HG03342 (cell line): Measurements from ENCODE around the gene KCNS3.
"Not testable (repeated sequence)": the region's sequence is repeated elsewhere in the genome, so short reads cannot be mapped to it uniquely, and the experiment has no call there.

Experiments used
- ATAC-seq: cut with Tn5 transposase; IDR thresholded peaks from one replicate; pipeline ENCODE4 v1.9.1; 2021; ENCODE audit warnings: mild to moderate bottlenecking, moderate library complexity; ENCODE audit not compliant: unreplicated experiment

KCNS3 gene

DNA sequence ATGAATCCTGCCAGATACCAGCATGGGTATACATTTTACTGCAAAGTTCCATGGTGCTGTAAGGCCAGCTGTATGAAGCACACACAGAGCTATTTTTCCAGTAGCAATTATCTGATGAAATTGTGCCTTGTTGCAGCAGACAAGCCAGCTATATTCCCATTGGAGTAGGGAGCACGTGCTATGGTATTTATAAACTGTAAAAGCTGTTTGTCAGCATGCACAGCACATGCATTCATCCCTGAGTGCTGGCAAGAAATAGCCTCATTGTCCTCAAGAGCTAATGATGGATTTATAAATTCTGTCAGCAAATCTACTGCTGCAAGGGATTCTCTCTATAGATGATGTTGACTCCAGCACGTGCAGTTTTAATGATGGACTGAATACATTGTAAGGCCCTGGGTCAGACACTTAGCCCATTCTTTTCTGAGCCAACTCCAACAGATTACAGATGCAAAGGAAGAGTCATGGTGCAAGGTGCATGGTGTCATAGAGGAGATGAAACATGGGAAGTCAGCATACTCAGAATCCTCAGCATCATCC, 61.7 kb downstream of the KCNS3 start:
- no peak for ATAC-seq

GRCh38 chr2:17943444-17943843, 65.0 kb downstream of the KCNS3 start:
- ATAC-seq, result no peak

GRCh38 chr2:17947113-17947512, 68.6 kb downstream of the KCNS3 start:
- ATAC-seq, result no peak

DNA sequence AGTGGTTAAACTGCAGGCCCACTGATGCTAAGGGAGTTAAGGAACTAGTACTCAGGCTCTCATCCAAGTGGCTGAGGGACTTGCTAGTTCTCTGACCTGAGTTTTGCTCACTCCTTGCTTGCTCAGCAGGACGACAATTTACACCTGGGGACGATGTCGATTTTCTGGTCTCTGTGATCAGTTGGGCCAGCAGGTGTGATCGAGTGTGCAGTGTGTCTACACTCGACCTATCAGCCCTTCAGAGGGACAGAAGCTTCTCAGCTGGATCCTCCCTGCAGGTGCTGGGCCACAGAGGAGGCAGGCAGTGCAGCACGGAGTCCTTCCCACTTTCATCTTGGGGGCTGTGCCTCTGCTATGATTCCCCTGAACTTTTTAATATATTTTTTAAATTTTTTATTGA, 71.5 kb downstream of the KCNS3 start:
- no peak for ATAC-seq

GRCh38 chr2:17951563-17951962, 73.1 kb downstream of the KCNS3 start:
- no peak for ATAC-seq

DNA sequence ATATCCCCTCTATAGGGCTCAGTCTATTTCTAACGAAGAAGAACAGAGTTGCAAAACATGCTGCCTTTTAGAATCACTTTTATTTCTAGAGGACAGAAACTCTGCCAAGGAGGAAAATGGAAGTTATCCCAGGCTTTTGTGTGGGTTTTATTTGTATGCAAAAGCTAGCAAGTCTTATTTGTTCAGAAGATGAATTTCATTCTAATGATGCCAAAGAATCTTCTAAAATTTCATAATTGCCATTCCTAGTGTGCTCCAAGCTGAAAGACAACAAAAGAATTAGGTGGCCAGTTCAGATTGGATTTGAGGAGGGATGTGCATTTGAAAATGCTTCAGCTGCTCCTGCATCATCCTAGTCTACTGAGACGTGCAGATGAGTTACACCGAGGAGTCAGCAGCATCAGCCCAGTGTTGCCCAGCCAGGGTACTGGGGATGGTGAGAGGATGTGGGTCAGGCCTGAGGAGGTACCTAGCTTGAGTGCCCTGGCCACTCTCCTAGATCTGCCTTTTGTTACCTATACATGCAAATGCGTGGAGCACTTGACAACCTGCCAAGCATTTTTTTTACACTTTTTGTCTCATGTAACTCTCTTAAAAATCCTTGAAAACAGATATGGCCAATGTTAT, 80.1 kb downstream of the KCNS3 start:
- no peak for ATAC-seq

- ATAC-seq, result no peak
These were observed 80.9 kb downstream of the KCNS3 start for GRCh38 chr2:17959356-17959755.

DNA sequence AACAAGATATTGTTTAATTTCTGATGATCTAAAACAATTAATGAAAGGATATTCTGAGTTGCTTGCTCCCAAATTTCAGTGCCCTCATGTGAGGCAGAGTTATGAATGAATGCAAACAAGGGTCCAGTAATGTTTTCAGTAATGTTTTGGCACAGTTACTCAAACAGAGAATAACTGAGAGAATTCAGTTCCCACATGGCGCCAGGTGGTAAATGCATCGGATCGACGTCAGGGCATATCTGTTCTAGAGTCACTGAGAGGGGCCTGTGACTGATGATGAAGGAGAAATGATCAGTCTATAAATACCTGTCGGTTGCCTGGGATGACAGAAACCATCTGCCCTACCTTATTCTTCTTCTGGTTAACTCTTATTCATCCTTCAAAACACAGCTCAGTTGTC, 81.4 kb downstream of the KCNS3 start:
- ATAC-seq, result no peak

DNA sequence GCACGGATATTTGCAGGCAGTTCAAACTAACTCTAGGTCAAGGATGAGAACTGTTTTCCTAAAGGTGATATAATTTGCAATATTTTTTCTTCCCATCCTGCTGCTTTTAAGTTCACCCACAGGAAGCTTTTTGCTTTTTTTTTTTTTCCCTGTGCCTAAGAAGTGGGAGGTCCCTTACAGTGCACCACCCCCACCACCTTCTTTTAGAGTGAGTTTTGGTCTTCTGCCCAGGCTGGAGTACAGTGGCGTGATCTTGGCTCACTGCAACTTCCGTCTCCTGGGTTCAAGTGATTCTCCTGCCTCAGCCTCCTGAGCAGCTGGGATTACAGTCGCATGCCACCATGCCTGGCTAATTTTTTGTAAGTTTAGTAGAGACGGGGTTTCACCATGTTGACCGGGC, 82.5 kb downstream of the KCNS3 start:
- no peak for ATAC-seq

GRCh38 chr2:17961789-17962188, 83.3 kb downstream of the KCNS3 start:
- no peak for ATAC-seq

DNA sequence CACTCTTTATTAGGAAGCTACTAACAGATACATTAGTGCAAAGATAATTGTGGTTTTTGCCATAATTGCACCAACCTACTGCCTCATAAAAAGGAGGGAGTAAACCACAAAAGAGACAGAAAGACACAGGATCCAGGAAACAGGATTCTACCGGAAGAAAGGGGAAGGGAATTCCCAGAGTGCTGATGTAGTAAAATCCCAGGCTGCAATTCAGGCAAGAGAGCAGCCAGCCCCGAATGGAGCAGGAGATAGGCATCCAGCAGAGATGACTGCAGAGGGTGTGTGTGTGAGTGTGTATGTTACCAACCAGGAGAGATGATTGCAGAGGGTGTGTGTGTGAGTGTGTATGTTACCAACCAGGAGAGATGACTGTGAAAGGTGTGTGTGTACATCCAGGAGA, 84.4 kb downstream of the KCNS3 start:
- no peak for ATAC-seq

- not testable (repeated sequence) for ATAC-seq
These were observed 85.1 kb downstream of the KCNS3 start for GRCh38 chr2:17963571-17963970.

DNA sequence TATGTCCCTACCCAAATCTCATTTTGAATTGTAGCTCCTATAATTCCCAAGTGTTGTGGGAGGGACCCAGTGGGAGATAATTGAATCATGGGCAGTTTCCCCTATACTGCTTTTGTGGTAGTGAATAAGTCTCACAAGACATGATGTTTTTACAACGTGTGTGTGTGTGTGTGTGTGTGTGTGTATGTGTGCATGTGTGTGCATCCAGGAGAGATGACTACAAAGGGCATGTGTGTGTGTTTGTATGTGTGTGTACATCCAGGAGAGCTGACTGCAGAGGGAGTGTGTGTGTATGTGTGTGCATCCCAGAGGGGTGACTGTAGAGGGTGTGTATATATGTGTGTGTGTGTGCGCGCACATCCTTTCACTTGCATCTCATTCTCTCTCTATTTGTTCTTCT, 86.7 kb downstream of the KCNS3 start:
- no peak for ATAC-seq

DNA sequence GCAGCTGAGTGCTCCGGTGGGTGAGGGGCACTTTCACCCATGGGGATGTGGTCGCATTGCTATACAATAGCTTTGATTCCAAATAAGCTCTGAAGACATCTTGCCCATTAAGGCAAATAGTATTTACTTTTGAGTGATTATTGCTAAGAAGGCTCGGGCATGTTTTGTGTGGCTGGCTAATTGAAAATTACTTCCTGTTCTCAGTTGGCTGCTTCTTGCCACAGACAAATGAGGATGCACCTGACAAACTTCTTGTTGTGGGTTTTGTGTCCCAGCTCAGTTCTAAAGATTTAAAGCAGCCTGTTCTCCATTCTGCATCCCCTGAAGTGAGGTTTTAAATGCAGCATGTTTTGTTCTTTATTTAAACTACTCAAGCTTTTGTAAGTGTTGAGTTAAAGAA, 88.3 kb downstream of the KCNS3 start:
- peak; percentile 48 for ATAC-seq

DNA sequence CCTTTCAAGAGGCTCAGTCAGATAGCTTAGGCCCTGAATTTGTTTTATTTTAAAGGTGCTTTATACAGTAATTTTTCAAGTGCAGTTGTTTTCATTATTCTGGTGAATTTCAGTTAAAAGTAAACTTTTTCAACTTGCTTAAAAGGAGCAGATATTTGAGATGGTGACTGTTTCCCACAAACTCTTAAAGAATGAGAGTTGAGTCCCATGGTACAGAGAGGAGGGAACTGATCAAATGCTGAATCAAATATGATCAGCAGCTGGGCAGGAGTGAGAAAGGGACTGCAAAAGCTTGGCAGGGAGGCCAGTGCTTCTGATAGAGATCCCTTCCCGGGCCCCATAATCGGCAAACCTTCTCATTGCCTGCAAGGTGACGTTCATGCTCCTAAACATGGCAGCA, 91.2 kb downstream of the KCNS3 start:
- no peak for ATAC-seq

GRCh38 chr2:17971531-17972125, 93.2 kb downstream of the KCNS3 start:
- no peak for ATAC-seq

DNA sequence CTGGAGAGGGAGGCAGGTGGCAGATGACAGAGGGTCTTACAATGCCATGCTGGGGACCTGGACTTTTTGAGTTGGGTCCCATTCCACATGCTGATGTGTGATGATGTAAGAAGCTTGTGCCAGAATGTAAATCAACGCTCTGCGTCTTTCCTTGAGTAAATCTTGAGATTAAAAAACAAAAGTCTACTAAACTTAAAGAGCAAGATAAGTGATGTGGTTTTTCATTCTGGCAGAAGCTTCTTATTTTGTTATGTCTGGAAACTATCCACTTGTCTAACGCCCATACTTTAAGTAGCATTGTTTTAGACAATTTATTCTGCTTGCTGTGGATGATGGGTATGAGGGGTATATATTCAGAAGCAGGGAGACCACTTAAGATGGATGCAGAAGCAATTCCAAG, 94.5 kb downstream of the KCNS3 start:
- ATAC-seq, result no peak

DNA sequence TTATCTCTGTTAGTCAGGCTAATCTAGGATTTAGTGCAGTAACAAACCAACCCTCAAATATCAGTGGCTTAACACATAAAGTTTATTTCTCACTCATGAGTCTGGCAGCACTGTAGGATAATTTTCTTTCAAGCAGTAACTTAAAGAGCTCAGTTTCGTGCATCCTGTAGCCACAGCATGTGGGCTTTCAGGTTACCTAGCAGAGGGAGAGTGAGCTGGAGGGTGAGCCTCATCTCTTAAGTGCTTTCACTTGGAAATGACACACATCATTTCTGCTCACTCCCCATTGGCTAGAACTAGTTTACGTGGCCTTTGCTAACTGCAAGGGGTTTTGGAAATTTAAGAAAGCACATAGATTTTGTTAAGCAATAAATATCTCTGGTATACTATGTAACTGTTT, 96.9 kb downstream of the KCNS3 start:
- no peak for ATAC-seq

DNA sequence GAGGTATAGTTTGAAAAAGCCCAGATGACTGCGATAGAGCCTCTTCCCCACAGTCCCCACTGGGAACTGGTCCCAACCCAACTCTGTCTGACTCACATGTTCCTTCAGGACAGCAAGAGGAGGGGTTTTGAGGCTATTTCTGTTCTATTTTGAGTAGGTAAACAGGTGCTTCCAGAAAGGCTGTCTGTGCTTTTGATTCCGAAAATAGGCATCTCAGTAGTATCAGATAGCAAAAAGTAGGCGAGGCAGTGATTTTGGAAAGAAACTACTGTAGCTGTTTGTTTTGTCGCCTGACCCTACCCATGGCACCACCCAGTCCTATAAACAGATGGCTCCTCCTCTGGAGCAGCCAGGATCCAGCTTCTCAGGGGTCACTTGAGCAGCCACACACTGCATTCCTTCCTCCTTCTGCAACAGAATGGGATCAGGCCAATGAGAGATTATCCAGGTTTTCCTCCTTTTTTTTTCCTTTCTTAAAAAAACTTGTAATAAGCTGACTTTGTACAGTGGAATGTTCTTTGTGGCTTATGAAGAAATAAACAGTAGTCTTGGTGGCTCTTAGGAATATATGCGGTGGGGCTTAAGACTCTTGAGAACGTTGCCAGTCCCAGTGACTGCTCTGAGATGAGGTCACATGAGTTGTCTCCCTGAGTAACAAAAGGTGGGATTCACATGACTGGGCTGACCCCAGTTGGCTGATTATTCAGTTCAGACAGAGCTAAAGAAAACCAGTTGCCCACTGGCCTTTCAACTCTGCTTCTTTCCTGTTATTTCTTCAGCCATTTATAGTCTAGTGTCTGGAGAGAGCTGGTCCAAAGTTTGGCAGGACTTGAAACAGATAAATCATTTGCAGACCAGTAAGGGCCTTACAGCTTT, 98.6 kb downstream of the KCNS3 start:
- ATAC-seq, result no peak

DNA sequence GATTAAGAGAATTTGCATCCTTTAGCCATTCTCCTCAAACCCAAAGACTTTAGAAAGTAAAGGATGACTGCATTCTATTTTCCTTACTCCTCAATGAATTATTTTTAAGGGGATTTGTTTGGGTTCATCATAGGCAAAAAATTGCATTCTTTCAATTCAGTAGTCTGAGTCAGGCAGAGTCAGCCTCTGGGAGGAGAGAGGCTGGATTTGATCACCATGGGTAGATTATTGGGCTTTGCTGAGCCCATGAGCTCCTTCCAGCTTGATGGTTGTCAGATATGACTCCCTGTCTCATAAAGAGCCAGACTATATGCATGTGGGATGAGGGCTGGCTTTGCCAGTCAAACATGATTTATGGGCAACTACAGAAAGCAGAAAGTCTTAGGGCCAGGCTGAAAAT, 101.2 kb downstream of the KCNS3 start:
- ATAC-seq, result no peak

- ATAC-seq, result no peak
These were observed 103.5 kb downstream of the KCNS3 start for GRCh38 chr2:17981936-17982335.
